ENCODE measurements around the gene YKT6.

YKT6 gene

DNA sequence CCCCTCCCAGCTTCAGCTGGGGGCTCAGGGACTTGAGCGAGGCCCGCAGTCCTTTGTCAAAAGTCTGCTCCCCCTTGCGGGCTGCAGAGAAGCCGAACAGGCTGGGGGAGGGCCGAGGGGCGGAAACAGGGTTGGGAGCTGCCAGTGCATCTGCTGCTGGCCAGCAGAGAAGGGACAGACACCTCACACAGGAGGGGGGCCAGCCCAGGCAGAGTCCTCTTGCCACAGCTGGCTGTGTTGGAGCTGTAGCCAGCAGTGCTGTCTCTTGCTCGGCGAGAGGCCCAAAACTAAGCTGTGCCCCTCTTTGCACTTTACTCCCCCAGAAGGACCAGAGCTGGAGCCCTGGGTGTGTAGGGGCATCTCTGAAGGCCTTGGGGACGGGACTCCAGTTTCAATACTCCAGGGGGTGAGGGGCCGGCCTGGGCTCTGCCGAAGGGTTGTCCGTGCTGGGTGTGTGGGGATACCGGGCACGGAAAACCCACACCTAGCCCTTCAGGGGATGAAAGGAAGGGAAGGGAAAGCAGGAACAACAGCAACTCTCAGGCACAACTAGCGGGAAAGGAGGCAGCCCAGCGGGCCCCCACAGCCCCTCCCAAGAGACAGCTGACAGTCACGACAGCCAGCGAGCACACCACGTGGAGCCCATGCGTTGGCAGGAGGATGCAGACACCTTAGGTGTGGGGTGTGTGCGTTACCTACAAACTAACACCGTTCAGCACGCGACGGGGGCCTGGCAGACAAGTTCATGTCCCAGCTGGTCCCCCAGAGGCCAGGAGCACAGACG is 17.8 kb downstream of the YKT6 start:
- no peak for DNase-seq (ENCODE audit: low read depth)

GRCh38 chr7:44219371-44220045 is 18.7 kb downstream of the YKT6 start:
- DNase-seq (ENCODE audit: low read depth), result no peak

GRCh38 chr7:44220046-44220357 is 19.2 kb downstream of the YKT6 start:
- DNase-seq (ENCODE audit: low read depth), result no peak

DNA sequence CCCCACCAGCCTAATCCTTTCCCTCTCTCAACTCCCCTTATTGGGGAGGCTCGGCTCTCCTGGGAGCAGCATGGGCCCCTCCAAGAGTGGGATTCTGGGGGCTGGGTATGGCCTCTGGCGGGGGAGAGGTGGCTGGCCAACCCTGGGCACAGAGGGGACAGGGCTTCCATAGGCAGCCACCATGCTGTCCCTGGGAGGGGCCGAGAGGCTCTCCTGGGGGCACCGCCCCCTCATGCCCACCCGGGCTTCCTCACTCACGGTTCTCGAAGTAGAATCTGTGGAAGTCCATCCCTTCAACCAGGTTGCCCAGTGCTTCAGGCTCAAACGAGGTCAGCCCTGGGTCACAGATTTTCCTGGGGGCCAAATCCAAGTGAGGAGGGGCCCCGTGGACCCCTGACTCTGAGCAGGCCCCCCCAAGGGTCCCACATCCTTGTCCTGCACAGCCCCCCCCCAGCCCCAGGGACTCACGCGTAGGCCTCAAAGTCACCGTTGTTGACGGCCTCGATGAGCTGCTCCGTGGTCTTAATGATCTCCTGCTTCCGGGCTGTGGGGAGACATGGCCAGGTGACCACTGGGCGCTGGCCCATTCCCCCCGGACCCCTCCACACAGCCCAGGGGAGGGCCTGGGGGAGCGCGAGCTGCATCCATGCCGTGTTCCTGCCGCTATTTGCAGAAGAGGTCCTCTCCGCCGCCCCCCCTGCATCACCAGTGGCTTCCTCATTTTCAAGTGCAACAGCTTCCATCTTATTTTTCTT is 19.8 kb downstream of the YKT6 start:
- DNase-seq (ENCODE audit: low read depth), result no peak

DNA sequence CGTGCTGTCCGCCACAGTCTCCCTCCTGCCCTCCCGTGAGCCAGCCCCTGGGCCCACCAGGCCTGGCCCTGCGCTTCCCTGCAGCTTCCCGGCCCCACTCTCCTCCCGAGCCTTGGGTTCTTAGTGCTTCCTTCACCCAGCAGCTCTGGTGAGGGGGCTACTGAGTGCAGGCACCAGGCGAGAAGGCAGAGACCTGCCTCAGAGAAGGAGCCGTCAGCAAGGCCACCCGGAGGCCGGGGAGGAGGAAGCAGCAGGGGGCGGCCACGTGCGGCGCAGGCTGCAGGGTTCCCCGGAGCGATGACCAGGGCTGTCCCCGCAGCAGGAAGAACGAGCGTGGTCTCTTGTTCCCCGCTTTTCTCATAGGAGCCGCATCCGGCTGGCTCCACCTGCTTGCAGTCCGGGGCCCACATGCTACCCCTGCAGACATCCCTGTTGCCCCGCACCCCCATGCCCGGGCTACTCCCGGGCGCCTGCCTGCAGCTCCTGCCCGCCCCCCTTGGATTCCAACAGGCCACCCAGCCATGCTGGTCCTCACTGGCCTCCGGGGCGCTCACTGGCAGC is 20.5 kb downstream of the YKT6 start:
- no peak for DNase-seq (ENCODE audit: low read depth)

DNA sequence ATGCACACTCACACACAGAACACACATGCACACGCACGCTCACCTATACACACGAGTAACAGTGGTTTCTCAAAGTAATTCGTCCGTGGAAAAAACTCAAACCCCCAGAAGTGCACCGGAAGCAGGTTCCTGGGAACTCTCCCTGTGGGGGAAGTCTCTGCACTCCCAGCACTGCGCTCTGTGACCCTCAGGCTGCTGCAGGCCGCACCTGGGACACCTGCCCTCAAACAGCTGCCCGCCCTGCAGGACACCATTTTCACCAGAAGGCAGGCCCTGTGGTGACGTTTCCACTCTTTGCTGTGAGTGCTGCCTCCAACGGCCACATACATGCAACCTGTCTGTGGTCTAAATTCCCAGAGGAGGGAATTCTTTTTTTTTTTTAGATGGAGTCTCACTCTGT is 21.3 kb downstream of the YKT6 start:
- no peak for DNase-seq (ENCODE audit: low read depth)

GRCh38 chr7:44222776-44223261 is 22.0 kb downstream of the YKT6 start:
- DNase-seq (ENCODE audit: low read depth), result no peak

DNA sequence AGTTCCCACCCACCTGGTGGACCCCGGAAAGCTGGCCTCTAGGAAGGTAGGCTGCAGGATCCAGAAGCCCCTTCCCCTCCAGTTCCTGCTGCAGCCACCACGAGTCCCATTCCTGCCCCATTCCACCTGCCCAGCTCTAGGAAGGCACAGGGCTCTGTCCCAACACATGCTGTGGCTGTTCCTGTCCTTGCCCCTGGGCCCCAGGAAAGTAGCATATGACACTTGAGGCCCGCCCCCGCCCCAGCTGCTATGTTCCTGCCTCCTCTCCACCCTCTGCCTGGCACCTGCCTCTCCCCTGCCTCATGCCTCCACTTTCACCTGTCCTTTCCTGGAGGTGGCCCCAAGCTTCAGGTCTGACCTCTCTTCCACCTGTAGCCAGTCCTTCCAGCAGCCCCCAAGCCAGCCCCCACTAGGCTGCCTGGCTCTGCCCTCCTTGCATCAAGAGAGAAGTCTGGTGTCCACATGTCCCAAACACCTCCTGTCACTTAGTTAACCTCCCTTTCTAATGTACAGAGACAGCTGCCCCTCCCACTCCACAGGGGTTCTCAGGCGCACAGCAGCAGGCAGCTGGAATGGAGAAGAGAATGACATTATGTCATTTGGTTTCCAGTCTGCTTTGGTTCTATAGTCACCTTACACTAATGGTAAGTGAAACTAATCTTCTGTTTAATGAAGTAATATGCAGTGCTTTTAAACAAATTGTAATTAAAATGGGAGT is 22.7 kb downstream of the YKT6 start:
- DNase-seq (ENCODE audit: low read depth), result no peak

GRCh38 chr7:44224080-44224973 is 23.5 kb downstream of the YKT6 start:
- DNase-seq (ENCODE audit: low read depth), result no peak

GRCh38 chr7:44224974-44225565 is 24.3 kb downstream of the YKT6 start:
- no peak for DNase-seq (ENCODE audit: low read depth)

GRCh38 chr7:44225566-44226395 is 25.0 kb downstream of the YKT6 start:
- DNase-seq (ENCODE audit: low read depth), result no peak

DNA sequence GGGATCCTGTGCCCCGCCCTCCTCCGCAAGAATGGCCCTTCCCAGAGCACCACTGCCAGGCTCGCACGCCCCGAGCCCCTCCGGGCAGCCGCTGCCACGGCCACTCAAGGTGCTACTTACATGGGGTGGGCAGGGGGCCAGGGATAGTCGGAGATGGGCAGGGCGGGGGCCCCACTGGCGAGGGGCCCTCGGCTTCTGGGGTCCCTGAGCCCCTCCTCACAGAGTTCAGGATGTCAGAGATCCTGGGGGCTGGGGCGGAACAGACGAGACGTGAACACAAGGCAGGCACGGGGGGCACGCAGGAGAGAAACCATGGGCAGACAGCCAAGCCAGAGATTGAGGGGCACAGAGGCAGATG is 25.6 kb downstream of the YKT6 start:
- no peak for DNase-seq (ENCODE audit: low read depth)

GRCh38 chr7:44227911-44228310 is 27.1 kb downstream of the YKT6 start:
- no peak for DNase-seq (ENCODE audit: low read depth)

- DNase-seq (ENCODE audit: low read depth), result no peak
Observed at GRCh38 chr7:44228571-44229350, 28.0 kb downstream of the YKT6 start.

GRCh38 chr7:44229546-44230105 is 28.8 kb downstream of the YKT6 start:
- no peak for DNase-seq (ENCODE audit: low read depth)

- DNase-seq (ENCODE audit: low read depth), result no peak
Observed at GRCh38 chr7:44230286-44230685, 29.5 kb downstream of the YKT6 start.

DNA sequence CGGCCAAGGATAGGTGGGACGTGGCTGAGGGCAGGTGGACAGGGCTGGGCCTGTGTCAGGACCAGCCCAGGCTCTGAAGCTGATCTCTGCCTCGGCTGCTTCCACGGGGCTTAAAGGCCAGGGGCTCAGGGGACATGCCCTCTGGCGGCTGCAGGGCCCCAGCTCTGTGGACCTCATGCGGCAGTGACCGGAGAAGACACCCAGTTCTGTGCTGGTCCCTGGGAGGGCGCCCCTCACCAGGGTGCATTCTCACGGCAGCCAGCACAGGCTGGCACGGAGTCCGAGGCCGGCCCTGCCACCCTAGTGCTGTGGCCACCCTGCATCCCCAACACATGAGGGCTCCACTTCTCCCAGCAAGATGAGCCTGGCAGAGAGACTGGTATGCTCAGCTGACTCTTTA is 30.3 kb downstream of the YKT6 start:
- DNase-seq (ENCODE audit: low read depth), result no peak

GRCh38 chr7:44232396-44232795 is 31.6 kb downstream of the YKT6 start:
- no peak for DNase-seq (ENCODE audit: low read depth)

Measured in HS-5 (cell line).